IPS DF 6.9 (cell line): ENCODE data around the gene SCN10A.

Experiments
- DNase-seq: peaks from one replicate; pipeline ENCODE4 v3.0.0-alpha.2; 2013; ENCODE audit warnings: low read depth, low spot score
- H3K27ac ChIP-seq: one replicate; pipeline ENCODE4 v1.5.1; 2013; ENCODE audit warnings: low read length, control low read depth
- H3K27me3 ChIP-seq: 2 replicates; pipeline ENCODE4 v1.6.1; 2013; ENCODE audit warnings: mild to moderate bottlenecking, low read length; ENCODE audit not compliant: control insufficient read depth, insufficient read depth
- H3K36me3 ChIP-seq: 2 replicates; pipeline ENCODE4 v1.6.1; 2013; ENCODE audit warnings: low read length; ENCODE audit not compliant: control insufficient read depth, insufficient read depth
- H3K4me1 ChIP-seq: 2 replicates; pipeline ENCODE4 v1.6.1; 2013; ENCODE audit warnings: low read length; ENCODE audit not compliant: control insufficient read depth, insufficient read depth
- H3K4me3 ChIP-seq: 2 replicates; pipeline ENCODE4 v1.5.1; 2013; ENCODE audit warnings: mild to moderate bottlenecking, low read length
- H3K9me3 ChIP-seq: 2 replicates; pipeline ENCODE4 v1.6.1; 2013; ENCODE audit warnings: low read length, inconsistent platforms; ENCODE audit not compliant: control insufficient read depth, insufficient read depth
- WGBS: extraction: QIAGEN DNeasy Blood & Tissue Kit; methylation state at CpG from one replicate; pipeline ENCODE4 v1.1.7; 2013; ENCODE audit warnings: mixed read lengths, missing lambda C conversion rate; ENCODE audit not compliant: insufficient read length, insufficient coverage; 5-methylcytosine and 5-hydroxymethylcytosine counted together

The SCN10A gene

DNA sequence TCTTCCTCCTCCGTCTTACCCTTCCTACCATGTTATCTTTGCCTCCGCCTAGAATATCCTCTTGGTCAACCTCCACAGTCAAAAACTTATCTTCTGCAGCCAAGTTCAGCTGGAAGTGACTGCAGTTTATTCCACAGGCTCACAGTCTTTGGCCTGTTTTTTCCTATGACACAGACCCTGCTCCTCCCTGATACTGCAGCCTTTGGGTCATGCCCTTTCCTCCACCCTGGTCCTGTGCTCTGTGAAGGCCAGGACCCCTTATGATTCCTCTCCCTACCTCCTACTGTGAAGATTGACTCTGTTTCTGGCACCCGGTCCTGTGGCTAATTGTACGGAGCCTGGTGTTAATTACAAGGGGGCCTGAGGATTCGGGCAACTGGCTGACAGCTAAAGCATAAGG is 117.3 kb downstream of the SCN10A start:
- no CpG with 5 or more reads among the region's 5 CpGs for WGBS
- no peaks in the 10 kb centered on the region for H3K9me3 ChIP-seq
- H3K4me1 ChIP-seq, result no peaks in the 10 kb centered on the region
- H3K36me3 ChIP-seq, result no peaks in the 10 kb centered on the region; the same call in 1 of the 2 replicates
- no peaks in the 10 kb centered on the region for H3K27me3 ChIP-seq
- no peak overlapping the region for H3K4me3 ChIP-seq
- H3K27ac ChIP-seq, result no peak overlapping the region
- DNase-seq, result no peak

DNA sequence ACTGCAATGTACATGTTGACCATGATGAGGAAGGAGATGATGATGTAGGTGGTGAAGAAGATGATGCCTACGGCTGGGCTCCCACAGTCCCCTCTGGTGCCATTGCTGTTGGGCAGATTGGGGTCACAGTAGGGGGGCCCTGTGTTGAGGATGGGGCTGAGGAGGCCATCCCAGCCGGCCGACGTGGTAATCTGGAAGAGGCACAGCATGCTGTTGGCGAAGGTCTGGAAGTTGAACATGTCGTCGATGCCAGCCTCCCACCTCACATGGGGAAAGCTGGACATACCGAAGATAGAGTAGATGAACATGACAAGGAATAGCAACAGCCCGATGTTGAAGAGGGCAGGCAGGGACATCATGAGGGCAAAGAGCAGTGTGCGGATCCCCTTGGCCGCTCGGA is 118.0 kb downstream of the SCN10A start:
- no peaks in the 10 kb centered on the region for H3K4me1 ChIP-seq
- no peaks in the 10 kb centered on the region for H3K36me3 ChIP-seq
- no peak for DNase-seq
- H3K27me3 ChIP-seq, result no peaks in the 10 kb centered on the region
- whole genome bisulfite sequencing, result no CpG with 5 or more reads among the region's 12 CpGs
- no peak overlapping the region for H3K27ac ChIP-seq
- no peak overlapping the region for H3K4me3 ChIP-seq
- no peaks in the 10 kb centered on the region for H3K9me3 ChIP-seq

DNA sequence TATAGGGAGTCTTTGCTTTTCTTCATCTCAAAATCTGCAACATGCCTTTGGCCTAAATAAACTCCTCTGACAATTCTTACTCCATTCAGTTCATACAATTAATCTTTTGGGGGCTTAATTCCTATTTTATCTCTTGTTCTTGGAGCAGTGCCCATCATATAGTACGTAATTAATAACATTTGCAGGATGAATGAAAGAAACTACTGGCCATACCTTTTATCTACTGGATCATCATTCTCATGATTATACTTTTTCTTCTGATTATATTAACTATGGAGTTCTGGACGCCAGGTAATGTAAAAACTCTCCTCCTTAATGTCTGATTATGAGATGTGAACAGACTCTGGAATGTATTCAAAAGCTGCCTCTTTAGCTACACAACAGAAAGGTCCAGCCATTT is 120.0 kb downstream of the SCN10A start:
- DNase-seq, result no peak
- Histone ChIP-seq H3K4me3 (no peak overlapping the region), H3K27ac (no peak overlapping the region), H3K36me3 (no peaks in the 10 kb centered on the region), H3K4me1 (no peaks in the 10 kb centered on the region), H3K9me3 (no peaks in the 10 kb centered on the region), H3K27me3 (no peaks in the 10 kb centered on the region)
- no CpG with 5 or more reads among the region's 2 CpGs for WGBS

DNA sequence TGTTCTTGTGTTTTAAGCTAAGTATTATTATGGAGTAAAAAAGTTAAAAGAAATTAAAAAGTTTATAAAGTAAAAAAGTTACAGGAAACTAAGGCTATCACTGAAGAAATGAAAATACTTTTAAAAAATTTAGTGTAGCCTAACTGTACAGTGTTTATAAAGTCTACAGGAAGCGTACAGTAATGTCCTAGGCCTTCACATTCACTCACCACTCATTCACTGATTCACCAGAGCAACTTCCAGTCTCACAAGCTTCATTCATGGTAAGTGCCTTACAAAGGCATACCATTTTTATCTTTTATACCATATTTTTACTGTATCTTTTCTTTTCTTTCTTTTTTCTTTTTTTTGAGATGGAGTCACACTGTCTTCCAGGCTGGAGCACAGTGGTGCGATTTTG is 125.8 kb downstream of the SCN10A start:
- Histone ChIP-seq H3K4me3 (no peak overlapping the region), H3K27ac (no peak overlapping the region), H3K27me3 (no peaks in the 10 kb centered on the region), H3K9me3 (no peaks in the 10 kb centered on the region), H3K4me1 (no peaks in the 10 kb centered on the region), H3K36me3 (no peaks in the 10 kb centered on the region)
- no CpG with 5 or more reads among the region's 2 CpGs for WGBS
- DNase-seq, result no peak

DNA sequence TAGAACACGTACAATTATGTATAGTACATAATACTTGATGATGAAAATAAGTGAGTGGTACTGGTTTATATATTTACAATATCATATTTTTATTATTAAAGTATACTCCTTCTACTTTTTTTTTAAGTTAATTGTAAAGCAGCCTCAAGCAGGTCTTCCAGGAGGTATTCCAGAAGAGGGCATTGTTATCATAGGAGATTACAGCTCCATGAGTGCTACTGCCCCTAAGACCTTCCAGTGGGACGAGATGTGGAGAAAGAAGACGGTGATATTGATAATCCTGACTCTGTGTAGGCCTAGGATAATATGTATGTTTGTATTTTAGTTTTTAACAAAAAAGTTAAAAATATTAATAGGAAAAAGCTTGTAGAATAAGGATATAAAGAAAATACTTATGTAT is 126.2 kb downstream of the SCN10A start:
- Histone ChIP-seq H3K36me3 (no peaks in the 10 kb centered on the region), H3K27ac (no peak overlapping the region), H3K4me3 (no peak overlapping the region), H3K4me1 (no peaks in the 10 kb centered on the region), H3K9me3 (no peaks in the 10 kb centered on the region), H3K27me3 (no peaks in the 10 kb centered on the region)
- no CpG with 5 or more reads among the region's 3 CpGs for WGBS
- no peak for DNase-seq

DNA sequence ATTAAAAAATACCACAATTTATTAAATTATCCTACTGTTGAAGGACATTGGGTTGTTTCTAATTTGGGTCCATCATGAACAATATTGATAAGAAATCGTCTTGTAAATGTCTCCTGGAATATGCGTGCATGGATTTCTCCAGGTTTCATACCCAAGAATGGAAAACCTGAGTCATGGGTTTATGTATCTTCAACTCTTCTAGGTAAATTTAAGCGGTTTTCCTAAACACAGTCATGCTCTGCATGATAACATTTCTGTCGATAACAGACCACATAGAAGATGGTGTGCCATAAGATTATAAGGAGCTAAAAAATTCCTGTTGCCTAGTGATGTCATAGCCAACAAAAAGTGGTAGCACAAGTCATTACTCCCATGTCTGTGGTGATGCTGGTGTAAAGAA is 126.7 kb downstream of the SCN10A start:
- no peak for DNase-seq
- no CpG with 5 or more reads among the region's 4 CpGs for WGBS
- H3K27me3 ChIP-seq, result no peaks in the 10 kb centered on the region
- H3K4me3 ChIP-seq, result no peak overlapping the region
- no peaks in the 10 kb centered on the region for H3K9me3 ChIP-seq
- no peaks in the 10 kb centered on the region for H3K36me3 ChIP-seq
- no peaks in the 10 kb centered on the region for H3K4me1 ChIP-seq
- H3K27ac ChIP-seq, result no peak overlapping the region

DNA sequence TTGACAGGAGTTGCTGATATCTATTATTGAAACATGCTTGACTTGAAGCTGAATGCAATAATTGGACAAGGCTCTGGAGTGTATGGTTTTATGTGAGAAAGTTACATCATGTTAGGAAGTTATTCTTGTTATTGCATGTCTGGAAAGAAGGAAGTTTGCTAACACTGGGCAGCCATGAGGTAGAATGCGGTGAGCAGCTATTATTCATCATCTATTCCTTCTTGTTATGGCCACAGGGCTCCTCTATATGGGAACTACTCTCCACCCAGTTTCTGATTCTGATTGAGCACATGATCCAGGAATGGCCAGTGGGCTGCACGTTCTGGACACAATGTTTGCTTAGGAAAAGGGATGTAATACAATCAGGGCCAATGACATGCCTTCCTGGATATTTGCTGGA is 128.7 kb downstream of the SCN10A start:
- DNase-seq, result no peak
- H3K9me3 ChIP-seq, result no peaks in the 10 kb centered on the region
- no CpG with 5 or more reads among the region's 2 CpGs for WGBS

DNA sequence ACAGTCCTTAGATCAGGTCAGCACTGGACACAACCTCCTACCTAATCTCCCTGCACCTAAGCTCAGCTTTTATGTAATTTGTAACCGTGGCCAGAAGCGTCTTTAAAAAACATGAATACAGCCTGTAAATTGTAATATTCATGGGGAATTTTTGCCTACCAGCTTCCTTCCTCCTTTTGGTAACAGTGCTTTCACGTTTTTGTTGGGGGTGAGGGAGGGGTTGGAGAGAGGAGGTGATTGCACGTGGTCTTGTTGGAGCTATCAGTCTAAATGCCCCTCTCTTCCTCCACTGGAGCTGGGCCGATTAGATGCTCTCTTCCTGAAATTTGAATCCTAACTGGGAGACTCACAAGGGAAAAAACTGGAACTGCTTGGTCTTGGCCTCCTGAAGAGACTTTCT is 131.5 kb downstream of the SCN10A start:
- Histone ChIP-seq H3K36me3 (no peaks in the 10 kb centered on the region), H3K27ac (no peak overlapping the region), H3K9me3 (no peaks in the 10 kb centered on the region), H3K4me1 (no peaks in the 10 kb centered on the region), H3K27me3 (no peaks in the 10 kb centered on the region), H3K4me3 (no peak overlapping the region)
- no peak for DNase-seq
- no CpG with 5 or more reads among the region's 5 CpGs for WGBS

More for the DNA sequence above, 128.7 kb downstream of the SCN10A start:
- H3K27me3 ChIP-seq, result no peaks in the 10 kb centered on the region
- no peak overlapping the region for H3K4me3 ChIP-seq
- H3K27ac ChIP-seq, result no peak overlapping the region
- H3K36me3 ChIP-seq, result no peaks in the 10 kb centered on the region
- H3K4me1 ChIP-seq, result no peaks in the 10 kb centered on the region

DNA sequence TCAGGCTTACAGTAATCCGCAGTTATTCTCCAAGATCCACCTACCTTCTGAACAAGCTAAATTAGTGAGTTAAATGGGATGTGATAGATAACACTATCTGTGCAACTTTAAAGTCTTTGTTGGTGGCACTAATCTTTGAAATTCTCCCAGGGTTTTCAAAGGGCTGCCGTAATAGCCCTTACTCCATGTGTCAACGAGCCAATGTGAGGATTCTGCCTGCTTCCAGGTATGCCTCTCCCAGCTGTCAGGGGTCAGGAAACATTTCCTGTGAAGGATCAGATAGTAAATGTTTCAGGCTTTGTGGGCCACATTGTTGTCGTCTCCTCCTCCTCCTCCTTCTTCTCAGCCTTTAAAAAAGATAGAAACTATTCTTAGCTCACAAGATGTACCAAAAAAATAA is 146.3 kb downstream of the SCN10A start:
- H3K27ac ChIP-seq, result no peak overlapping the region
- no peak overlapping the region for H3K4me3 ChIP-seq
- H3K36me3 ChIP-seq, result no peaks in the 10 kb centered on the region
- no peak for DNase-seq
- H3K27me3 ChIP-seq, result no peaks in the 10 kb centered on the region
- no CpG with 5 or more reads among the region's 4 CpGs for WGBS
- no peaks in the 10 kb centered on the region for H3K9me3 ChIP-seq
- no peaks in the 10 kb centered on the region for H3K4me1 ChIP-seq

DNA sequence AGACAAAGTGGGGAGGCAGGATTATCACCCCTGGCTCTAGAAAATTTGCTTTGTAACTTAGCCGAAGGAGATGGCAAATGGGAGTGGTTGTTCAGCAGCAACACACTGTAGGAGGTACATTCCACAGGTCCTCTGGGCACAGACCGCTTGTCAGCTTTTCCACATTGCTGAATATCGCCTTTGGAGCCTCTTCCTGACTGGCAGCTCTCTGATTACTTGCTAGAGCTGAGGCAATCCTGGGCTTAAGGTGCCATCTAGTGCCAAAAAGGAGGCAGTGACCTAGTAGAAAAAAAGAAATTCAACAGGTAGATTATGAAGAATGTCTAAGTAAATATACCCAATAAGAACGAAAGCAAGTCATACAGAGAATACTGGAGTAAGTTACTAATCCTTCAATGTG is 153.5 kb downstream of the SCN10A start:
- WGBS, result no CpG with 5 or more reads among the region's 4 CpGs
- DNase-seq, result no peak
- Histone ChIP-seq H3K9me3 (no peaks in the 10 kb centered on the region), H3K27ac (no peak overlapping the region), H3K4me3 (no peak overlapping the region), H3K4me1 (peaks cover 2% of the 10 kb centered on the region; the same call in 1 of the 2 replicates), H3K36me3 (no peaks in the 10 kb centered on the region), H3K27me3 (no peaks in the 10 kb centered on the region)

DNA sequence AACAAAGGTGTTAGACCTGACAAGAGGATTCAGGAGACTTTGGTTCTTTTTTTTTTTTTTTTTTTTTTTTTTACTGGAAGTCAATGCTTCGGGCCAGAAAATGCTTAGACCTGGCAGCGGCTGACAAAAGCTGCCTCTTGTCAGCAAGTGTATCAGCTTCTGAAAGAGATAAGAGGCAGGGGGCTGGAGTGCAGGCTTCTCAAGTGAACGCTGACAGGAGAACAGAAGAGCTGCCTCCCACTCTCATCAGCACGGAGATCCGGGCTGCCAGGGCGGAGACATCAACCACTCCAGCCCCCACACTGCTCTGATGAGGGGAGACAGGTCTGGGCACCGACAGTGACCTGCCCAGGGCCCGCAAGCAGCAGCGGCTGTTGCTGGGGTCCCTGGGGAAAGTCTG is 157.2 kb downstream of the SCN10A start:
- no CpG with 5 or more reads among the region's 9 CpGs for WGBS
- Histone ChIP-seq H3K4me3 (no peak overlapping the region), H3K9me3 (no peaks in the 10 kb centered on the region), H3K27ac (no peak overlapping the region), H3K27me3 (no peaks in the 10 kb centered on the region), H3K4me1 (peaks cover 5% of the 10 kb centered on the region), H3K36me3 (no peaks in the 10 kb centered on the region)
- no peak for DNase-seq
